IPS DF 19.7 (cell line): ENCODE measurements around the gene TMEM82.

ENCODE experiments used
- DNase-seq: peaks from one replicate; pipeline ENCODE4 v3.0.0-alpha.2; 2013; ENCODE audit warnings: low read depth, low spot score

Gene TMEM82

GRCh38 chr1:15736038-15736891 lies 6.0 kb upstream of the TMEM82 start, which contains the start of gene SLC25A34:
SLC25A34 (plus strand) TSS chr1:15736258; CDS start chr1:15736486, 228 bp downstream.
- no peak for DNase-seq

- no peak for DNase-seq
These were observed 5.4 kb upstream of the TMEM82 start for GRCh38 chr1:15736892-15737261.

DNA sequence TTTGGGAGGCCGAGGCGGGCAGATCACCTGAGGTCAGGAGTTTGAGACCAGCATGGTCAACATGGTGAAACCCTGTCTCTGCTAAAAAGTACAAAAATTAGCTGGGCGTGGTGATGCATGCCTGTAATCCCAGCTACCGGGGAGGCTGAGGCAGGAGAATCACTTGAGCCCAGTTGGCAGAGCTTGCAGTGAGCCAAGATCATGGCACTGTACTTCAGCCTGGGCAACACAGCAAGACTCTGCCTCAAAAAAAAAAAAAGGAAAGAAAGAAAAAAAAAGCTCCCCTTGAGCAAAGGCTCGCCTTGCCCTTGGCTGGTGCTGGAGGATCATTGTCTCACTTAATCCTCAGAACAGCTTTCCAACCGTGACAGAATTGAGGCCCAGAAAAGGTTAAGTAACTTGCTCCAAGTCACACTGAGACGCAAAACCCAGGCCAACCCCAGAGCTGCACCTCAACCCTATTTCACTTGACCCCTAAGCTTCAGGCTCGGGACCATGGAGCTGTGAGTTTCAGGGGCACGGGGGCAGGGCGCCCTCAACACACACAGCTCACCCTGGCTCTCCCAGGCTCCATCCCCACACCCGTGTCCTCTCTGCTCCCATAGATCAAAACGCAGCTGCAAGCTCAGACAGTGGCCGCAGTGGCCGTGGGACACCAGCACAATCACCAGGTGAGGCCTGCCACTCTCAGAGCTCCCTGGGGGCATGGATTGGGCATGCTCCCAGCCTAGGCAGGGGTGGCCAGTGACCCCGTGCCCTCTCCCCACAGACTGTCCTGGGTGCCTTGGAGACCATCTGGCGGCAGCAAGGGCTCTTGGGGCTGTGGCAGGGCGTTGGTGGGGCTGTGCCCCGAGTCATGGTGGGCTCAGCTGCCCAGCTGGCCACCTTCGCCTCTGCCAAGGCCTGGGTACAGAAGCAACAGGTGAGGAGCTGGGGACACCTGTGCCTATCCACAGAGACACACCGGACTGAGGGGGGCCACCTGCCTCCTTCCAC lies 4.7 kb upstream of the TMEM82 start:
- no peak for DNase-seq

DNA sequence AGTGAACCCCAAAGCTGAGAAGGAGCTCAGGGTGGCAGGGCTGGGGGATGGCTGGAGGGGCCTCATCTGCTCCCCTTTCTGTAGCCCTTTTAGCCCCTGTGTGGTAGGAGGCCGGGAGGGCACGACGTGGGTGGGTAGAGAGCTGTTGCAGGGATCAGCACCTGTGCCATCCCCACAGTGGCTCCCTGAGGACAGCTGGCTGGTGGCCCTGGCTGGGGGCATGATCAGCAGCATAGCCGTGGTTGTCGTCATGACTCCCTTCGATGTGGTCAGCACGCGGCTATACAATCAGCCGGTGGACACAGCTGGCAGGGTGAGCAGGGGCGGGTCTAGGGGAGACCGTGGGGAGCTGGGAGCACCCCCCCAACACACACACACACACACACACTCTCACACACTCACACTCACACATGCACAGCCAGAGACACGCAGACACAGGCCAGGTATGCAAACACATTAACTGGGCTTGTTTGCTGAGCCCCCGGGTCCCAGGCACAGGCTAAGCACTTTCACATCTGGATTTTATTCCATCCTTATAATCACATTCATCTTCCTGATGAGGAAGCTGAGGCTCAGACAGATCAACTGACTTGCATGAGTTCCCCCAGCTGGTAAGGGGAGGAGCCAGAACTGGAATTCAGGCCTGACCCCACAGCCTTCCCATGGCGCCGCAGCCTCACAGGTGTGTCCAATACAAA lies 3.7 kb upstream of the TMEM82 start:
- no peak for DNase-seq

DNA sequence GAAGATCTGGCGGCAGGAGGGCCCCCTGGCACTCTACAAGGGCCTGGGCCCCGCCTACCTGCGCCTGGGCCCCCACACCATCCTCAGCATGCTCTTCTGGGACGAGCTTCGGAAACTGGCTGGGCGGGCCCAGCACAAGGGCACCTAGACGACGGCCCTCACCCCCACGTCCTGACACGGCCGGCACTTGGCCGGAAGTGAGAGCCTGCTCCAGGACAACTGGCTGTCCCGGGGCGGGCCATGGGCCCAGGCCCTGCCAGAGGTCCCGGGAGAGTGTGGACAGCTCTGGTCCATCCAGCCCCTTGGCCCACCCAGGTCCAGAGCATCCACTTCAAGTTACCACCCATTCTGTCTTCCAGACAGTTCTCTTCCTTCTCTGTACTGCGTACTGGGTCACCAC lies 3.0 kb upstream of the TMEM82 start:
- no peak for DNase-seq

GRCh38 chr1:15739745-15740144 lies 2.6 kb upstream of the TMEM82 start:
- no peak for DNase-seq

DNA sequence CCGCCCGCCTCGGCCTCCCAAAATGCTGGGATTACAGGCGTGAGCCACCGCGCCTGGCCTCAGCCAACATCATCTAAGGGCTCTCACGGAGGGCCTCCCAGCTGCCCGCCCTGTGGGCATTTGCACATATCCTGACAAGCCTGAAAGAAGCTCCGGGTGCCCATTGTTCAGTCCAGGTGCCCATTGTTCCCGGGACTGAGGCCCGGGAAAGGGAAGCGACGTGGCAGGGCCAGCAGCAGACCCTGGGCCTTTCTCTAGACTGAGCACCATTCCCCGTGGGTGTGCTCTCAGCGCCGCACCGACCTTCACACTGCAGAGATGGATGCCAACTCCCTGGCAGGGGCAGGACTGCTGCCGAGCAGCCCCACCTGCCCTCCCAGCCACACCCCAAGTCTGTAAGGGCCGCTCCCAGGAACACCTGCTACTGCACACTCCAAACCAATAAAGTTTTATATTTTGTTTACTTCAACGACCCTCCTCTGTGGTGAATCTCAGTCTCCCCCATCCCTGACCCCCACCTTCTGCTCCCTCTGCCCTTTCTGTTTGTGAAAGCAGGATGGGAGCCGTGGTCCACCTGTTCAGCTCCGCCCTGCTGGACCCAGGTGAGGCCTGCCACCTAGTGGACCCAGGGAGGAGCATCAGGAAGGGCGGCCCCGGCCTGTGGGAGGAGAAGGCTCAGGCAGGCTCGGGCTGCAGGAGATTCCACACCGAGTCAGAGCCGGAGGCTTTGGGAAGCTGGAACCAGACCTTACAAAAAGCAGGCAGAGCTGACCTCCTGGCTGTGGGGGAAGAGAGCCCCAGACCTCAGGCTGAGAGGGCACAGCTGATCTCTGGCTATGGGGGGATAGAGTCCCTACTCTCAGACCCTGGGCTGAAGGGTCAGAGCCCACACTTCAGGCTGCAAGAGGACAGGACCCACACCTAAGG lies 1.1 kb upstream of the TMEM82 start:
- DNase-seq = peak; percentile 54

DNA sequence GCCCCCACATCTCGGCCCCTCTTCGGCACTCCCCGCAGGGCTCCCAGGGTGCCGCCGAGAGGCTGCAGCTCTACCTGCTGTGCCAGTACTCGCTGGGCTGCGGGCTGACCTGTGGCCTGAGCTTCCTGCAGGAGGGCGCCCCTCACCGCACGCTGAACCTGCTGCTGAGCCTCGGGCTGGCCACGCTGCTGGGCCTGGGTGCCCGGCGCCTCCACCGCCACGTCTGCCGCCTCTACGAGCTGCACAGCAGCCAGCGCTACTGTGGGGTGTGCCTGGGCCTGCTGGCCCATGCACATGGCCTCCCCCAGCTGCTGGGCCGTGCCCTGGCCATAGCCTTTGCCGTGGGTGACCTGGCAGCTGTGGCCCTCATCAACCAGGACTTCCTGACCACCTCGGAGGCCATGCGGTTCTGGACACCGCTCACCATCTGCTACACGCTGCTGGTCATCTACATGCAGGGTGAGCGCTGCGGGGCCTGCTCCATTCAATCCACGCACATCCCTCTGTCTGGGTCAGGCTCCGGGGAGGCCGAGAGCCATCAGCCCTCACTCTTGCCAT lies 1.9 kb downstream of the TMEM82 start:
- DNase-seq = no peak

DNA sequence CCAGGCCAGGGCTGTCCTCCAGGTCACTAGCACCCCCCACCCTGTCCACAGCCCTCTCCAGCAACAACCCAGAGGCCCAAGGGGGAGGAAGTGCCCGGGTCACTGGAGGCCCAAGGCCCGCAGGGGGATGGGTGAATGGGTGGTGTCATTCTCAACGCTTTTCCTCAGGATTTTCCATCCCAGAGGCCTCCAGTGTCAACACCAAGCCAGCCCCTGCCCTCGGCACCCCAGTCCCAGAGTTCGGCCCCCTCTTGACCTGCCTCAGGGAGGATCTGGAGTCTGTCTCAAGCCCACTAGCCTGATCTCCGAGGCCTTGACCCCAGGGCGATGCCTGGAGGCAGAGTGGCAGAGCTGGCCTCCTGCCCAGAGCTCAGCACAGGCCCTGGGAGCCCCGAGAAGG lies 5.1 kb downstream of the TMEM82 start:
- no peak for DNase-seq

GRCh38 chr1:15748264-15748663 lies 6.0 kb downstream of the TMEM82 start:
- no peak for DNase-seq

- DNase-seq = no peak
These were observed 6.5 kb downstream of the TMEM82 start for GRCh38 chr1:15748690-15749398.

DNA sequence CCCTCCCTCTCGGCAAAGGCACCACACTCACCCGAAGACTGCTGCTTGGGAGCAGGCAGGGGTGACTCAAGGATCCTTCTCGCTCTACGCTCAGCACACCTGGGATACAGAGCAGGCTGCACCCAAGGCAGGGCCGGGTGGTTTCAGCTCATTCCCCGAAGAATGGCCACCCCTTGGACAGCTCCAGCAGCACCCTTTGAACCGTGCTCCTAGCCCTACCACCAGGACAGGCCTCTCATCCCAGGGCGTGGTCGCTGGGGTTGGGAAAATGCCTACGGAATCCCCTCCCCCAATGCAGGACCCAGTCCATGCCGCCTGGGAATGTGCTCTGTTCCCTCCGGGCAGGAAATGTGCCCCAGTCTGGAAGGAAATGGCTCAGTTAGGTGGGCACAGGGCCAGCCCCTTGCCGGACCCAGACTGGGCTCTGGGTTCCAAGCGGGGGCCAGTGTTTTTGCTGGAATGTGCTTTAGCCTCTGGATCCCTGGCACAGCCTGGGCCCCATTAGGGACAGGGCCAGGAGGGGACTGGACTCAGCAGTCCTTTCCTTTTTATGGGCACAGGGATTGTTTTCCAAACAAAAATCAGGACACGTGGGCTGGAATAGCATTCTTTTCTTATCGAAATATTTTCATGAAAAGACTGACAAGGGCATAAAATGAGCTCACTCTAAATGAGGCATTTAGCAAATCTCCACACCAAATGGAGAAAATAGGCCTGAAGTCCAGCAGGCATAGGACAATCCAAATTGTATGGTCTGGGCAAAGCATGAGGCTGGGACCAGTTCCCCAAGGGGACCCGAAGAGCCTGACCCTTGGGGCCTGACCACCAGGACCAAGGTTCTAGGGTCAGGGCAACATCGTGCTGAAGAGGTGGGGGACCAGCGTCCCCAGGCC lies 7.3 kb downstream of the TMEM82 start:
- no peak for DNase-seq

DNA sequence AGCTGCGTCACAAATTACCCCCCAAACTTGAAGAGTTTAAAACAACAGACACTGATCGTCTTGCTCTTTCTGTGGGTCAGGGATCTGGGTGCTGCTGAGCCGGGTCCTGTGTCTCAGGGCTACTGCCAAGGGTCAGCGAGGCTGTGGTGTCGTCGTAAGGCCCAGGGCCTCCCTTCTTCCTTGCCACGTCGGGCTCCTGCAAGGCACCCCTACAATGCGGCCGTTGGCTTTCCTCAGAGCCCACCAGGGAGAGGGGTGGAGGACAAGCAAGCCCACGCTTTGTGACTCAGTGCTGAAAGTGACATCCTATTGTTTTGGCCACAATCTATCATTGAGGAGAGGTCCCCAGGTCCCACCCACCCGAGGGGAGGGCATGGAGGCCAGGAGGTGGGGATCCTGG lies 8.6 kb downstream of the TMEM82 start:
- DNase-seq = no peak

- no peak for DNase-seq
These were observed 9.4 kb downstream of the TMEM82 start for GRCh38 chr1:15751717-15752116.

GRCh38 chr1:15753776-15754175 lies 11.5 kb downstream of the TMEM82 start:
- DNase-seq = no peak

DNA sequence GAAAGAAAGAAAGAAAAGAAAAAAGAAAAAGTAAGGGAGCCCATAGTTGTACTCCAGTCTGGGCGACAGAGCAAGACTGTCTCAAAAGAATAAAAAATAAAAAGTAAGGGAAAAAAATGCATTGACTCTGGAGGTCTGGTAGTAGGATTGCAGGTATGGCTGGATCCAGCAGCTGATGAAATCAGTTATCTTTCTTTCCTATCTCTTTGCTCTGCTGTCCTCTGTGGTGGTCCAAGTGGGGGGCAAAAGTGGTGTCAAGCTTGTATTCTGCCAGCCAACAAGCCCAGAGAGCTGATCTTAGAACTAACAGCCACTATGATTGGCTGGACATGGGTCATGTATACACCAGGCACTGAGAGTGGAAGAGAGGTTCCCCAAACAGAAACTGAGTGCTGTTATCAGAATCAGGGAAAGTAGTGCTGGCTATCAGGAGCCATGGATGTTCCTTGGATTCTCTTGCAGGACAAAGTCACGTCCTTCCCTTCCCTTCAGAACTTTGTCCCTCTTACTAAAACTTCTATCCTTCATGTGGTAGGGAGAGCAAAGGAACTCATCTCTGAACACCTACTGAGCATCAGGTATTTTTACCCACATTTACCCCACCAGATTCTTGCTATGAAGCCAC lies 12.8 kb downstream of the TMEM82 start:
- DNase-seq = no peak

DNA sequence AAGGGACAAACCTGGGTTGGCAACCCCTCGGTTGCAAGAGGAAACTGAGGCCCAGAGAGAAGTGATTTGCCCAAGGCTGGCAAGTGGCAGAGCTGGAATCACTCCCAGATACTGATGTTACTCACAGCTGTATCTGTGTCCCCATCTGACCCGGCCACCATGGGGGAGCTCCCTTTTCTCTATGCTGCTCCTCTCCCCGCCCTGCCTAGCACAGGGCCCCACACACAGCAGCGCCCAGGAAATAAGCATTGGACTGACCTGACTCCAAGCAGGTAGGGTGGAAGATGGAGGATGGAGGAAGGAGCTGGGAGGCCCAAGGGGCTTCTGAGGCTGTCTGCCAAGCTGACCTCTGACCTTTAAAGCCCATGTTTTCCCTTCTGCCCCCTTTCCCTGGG lies 13.3 kb downstream of the TMEM82 start:
- no peak for DNase-seq
